PC-3 (cell line): ENCODE results near the gene PRSS3. TPM values are rescaled to one million over a fixed set of nuclear protein-coding genes. Genes with fewer than 3 reads are reported as not detected.
"Not testable (repeated sequence)": the region's sequence is repeated elsewhere in the genome, so short reads cannot be mapped to it uniquely, and the experiment has no call there.

ENCODE experiments used
- ATAC-seq: fragments of 200-7000 bp; cut with Tn5 transposase; 2 replicates; pipeline ENCODE4 v1.9.1; 2020; ENCODE audit warnings: mild to moderate bottlenecking, moderate library complexity
- BruUV-seq: library from RNA; stranded (reverse); fragments of 400-500 nt; replicated peaks from 2 replicates; lab custom pipeline; 2021; lab: Mats Ljungman, UMichigan
- CTCF ChIA-PET: fragments of 300-600 bp; sonication (Branson Sonifier 250); formaldehyde crosslinking; loops from one replicate; lab custom pipeline; 2022; ENCODE audit warnings: antibody characterized with exemption; lab: Charles Lee
- POLR2A ChIA-PET: fragments of 300-600 bp; sonication (Branson Sonifier 250); formaldehyde crosslinking; loops from one replicate; lab custom pipeline; 2022; ENCODE audit warnings: antibody characterized with exemption; ENCODE audit not compliant: unreplicated experiment; lab: Charles Lee
- DNase-seq: peaks from one replicate; pipeline ENCODE4 v3.0.0-alpha.2; 2015
- H2AFZ ChIP-seq: fragments of 300-600 bp; sonication (generic); 2 replicates; pipeline ENCODE4 v1.6.0; 2016; ENCODE audit warnings: antibody characterized with exemption, low read length
- H3F3A ChIP-seq: fragments of 300-600 bp; sonication (generic); one replicate; pipeline ENCODE4 v1.6.0; 2017; ENCODE audit warnings: antibody characterized with exemption, low read length, control low read depth, mild to moderate bottlenecking; ENCODE audit not compliant: unreplicated experiment
- H3K27ac ChIP-seq: fragments of 300-600 bp; sonication (generic); 2 replicates; pipeline ENCODE4 v1.5.1; 2016; ENCODE audit warnings: mild to moderate bottlenecking, low read length
- H3K27me3 ChIP-seq: fragments of 300-600 bp; sonication (generic); 2 replicates; pipeline ENCODE4 v1.6.1; 2016; ENCODE audit warnings: low read length, mixed read lengths
- H3K36me3 ChIP-seq: fragments of 300-600 bp; sonication (generic); 2 replicates; pipeline ENCODE4 v1.6.1; 2016; ENCODE audit warnings: low read depth, mixed run types, low read length, mixed read lengths
- H3K4me1 ChIP-seq: fragments of 300-600 bp; sonication (generic); 2 replicates; pipeline ENCODE4 v1.5.1; 2016; ENCODE audit warnings: low read length; ENCODE audit not compliant: insufficient read depth
- H3K4me2 ChIP-seq: fragments of 300-600 bp; sonication (generic); 2 replicates; pipeline ENCODE4 v1.6.0; 2016; ENCODE audit warnings: low read length
- H3K4me3 ChIP-seq: fragments of 300-600 bp; sonication (generic); 2 replicates; pipeline ENCODE4 v1.5.1; 2016; ENCODE audit warnings: mild to moderate bottlenecking, low read length, mixed read lengths
- H3K79me2 ChIP-seq: fragments of 300-600 bp; sonication (generic); 2 replicates; pipeline ENCODE4 v1.6.1; 2017; ENCODE audit warnings: low read length, mixed read lengths
- H3K9ac ChIP-seq: fragments of 300-600 bp; sonication (generic); 2 replicates; pipeline ENCODE4 v1.6.0; 2016; ENCODE audit warnings: mild to moderate bottlenecking, low read length
- H3K9me2 ChIP-seq: fragments of 300-600 bp; sonication (generic); replicated peaks from 2 replicates; pipeline ENCODE4 v1.6.1; 2016; ENCODE audit warnings: mixed run types, low read length, mixed read lengths
- H3K9me3 ChIP-seq: fragments of 300-600 bp; sonication (generic); 2 replicates; pipeline ENCODE4 v1.6.1; 2016; ENCODE audit warnings: low read length, mixed read lengths
- H4K20me1 ChIP-seq: fragments of 300-600 bp; sonication (generic); 2 replicates; pipeline ENCODE4 v1.6.1; 2016; ENCODE audit warnings: low read length, mixed read lengths
- EZH2 ChIP-seq: fragments of 300-600 bp; sonication (generic); IDR thresholded peaks from one replicate; pipeline ENCODE4 v1.6.1; 2017; ENCODE audit warnings: antibody characterized with exemption, mild to moderate bottlenecking, low read length; ENCODE audit not compliant: unreplicated experiment
- EZH2phosphoT487 ChIP-seq: fragments of 300-600 bp; sonication (generic); IDR thresholded peaks from 2 replicates; pipeline ENCODE4 v1.6.1; 2018; ENCODE audit warnings: mild to moderate bottlenecking, antibody characterized with exemption, low read length, borderline replicate concordance
- intact Hi-C: fragments of 100-400 bp; cut with micrococcal nuclease; formaldehyde crosslinking; loops from 2 replicates; pipeline ENCODE4 v1.9.0; 2023
- total RNA-seq: library from RNA; depleted of rRNA; stranded (reverse); fragments of >200 nt; gene quantifications from 2 replicates; pipeline ENCODE4 v1.2.3, GENCODE V29; 2014
- TF ChIP-seq, protein P1 (sequence below): fragments of 300-600 bp; sonication (generic); conservative IDR thresholded peaks from 2 replicates; pipeline ENCODE4 v1.5.1; 2017; ENCODE audit warnings: antibody characterized with exemption, low read depth, mild to moderate bottlenecking, low read length

PRSS3 gene
- total RNA-seq, 1 experiment from 2014 or later = 225 TPM

DNA sequence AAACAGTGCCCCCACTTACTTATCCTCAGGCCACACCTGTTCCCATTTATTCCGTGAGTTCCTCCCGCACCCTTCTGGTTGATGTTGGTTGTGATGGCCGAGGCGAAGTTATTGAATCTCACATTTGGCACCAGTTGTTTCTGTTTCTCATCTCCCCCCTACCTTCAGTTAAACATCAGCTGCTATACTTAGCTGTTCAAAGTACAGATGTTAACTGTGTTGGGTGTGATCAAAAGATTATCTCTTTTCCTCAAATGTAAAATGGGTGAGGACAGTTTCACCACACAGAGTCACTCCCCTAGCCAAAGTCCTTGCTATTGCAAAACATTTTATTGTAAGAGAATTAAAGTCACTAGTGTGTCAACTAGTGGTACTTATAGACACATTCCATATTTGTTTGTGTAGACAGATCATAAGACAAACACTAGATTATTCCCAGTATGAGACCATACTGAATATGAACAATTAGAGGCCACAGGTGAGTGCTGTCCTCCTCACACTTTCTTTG, 43.2 kb upstream of the PRSS3 start:
- CTCF ChIA-PET = no interaction called here
- Histone ChIP-seq H3K9me2 (no peaks in the 10 kb centered on the region), H3K4me2 (peak overlapping the region; percentile 89), H3K4me3 (peak overlapping the region; percentile 70), H3K27me3 (no peaks in the 10 kb centered on the region), H3K4me1 (peaks cover 47% of the 10 kb centered on the region), H2AFZ (no peak overlapping the region), H3K27ac (peak overlapping the region; percentile 88), H3K9me3 (no peaks in the 10 kb centered on the region), H3K36me3 (peaks cover 4% of the 10 kb centered on the region; the same call in 1 of the 2 replicates), H3K79me2 (peaks cover 76% of the 10 kb centered on the region), H3K9ac (peak overlapping the region; percentile 82), H3F3A (no peaks in the 10 kb centered on the region), H4K20me1 (no peaks in the 10 kb centered on the region)
- TF ChIP-seq EZH2 (no peak), EZH2phosphoT487 (no peak)
- TF ChIP-seq, protein P1, sequence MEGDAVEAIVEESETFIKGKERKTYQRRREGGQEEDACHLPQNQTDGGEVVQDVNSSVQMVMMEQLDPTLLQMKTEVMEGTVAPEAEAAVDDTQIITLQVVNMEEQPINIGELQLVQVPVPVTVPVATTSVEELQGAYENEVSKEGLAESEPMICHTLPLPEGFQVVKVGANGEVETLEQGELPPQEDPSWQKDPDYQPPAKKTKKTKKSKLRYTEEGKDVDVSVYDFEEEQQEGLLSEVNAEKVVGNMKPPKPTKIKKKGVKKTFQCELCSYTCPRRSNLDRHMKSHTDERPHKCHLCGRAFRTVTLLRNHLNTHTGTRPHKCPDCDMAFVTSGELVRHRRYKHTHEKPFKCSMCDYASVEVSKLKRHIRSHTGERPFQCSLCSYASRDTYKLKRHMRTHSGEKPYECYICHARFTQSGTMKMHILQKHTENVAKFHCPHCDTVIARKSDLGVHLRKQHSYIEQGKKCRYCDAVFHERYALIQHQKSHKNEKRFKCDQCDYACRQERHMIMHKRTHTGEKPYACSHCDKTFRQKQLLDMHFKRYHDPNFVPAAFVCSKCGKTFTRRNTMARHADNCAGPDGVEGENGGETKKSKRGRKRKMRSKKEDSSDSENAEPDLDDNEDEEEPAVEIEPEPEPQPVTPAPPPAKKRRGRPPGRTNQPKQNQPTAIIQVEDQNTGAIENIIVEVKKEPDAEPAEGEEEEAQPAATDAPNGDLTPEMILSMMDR = no peak
- peak; percentile 65 for DNase-seq
- intact Hi-C loops = no loop called here
- ATAC-seq = peak; percentile 4
- BruUV-seq = no TSS peak
- POLR2A ChIA-PET = interaction anchor here (0.6 kb wide), 1 partner anchor 25 kb away, joined by 4 read pairs; no protein-coding TSS in a partner anchor

DNA sequence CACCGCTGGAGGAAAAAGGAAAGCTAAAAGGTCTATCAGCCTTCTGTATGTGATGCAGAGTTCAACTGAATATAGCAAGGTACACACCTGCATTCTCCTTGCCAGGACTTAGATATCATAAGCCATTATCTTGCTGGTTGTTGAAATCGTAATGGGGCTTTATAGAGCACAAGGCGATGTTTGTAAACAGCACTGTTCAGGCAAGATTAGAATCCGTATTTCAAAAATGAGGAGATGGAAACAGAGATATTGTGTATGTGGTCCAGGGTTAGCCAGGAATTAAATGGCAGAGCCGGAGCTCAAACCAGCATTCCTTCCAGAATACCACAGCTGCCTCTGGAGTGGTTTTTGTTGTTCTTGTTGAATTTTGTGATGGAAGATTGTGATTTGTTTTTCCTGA, 42.6 kb upstream of the PRSS3 start:
- peaks cover 82% of the 10 kb centered on the region for H3K79me2 ChIP-seq
- H3K27me3 ChIP-seq, H2AFZ ChIP-seq, BruUV-seq, intact Hi-C loops, H3K9me3 ChIP-seq, H3F3A ChIP-seq, POLR2A ChIA-PET, H3K9me2 ChIP-seq, H3K36me3 ChIP-seq, DNase-seq, H4K20me1 ChIP-seq, ATAC-seq: not testable (repeated sequence)
- peaks cover 53% of the 10 kb centered on the region for H3K4me1 ChIP-seq
- peak overlapping the region; percentile 82 for H3K9ac ChIP-seq
- CTCF ChIA-PET = interaction anchor here (0.6 kb wide), 1 partner anchor 15 kb away, joined by 3 read pairs; no protein-coding TSS in a partner anchor
- H3K4me2 ChIP-seq = peak overlapping the region; percentile 89
- H3K27ac ChIP-seq = peak overlapping the region; percentile 88
- H3K4me3 ChIP-seq = peak overlapping the region; percentile 70

DNA sequence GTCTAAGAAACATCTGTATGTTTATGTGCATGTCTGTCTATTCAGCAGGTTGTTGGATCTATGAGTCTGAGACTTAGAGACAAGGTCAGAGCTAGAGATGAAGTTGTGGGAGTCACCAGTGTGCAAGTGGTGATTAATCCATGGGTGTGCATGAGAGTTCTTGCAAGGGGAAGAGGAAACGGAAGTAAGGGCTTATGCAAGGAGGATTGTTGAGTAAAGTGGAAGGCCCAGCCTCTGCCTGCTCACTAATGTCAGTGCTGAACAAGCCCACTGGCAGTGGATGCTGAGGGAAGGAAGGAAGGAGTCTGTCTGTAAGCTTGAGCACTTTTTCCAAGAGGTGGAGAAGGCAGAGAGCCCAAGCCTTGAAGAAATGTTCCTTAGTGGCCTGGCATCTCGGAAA, 35.7 kb upstream of the PRSS3 start:
- Histone ChIP-seq H3K4me1 (peaks cover 92% of the 10 kb centered on the region), H3K4me2 (peak overlapping the region; percentile 38), H3K79me2 (peaks cover 84% of the 10 kb centered on the region), H3K27ac (peak overlapping the region; percentile 99), H3K36me3 (peaks cover 22% of the 10 kb centered on the region), H3K9ac (peak overlapping the region; percentile 35; the same call in 1 of the 2 replicates)
- H3K9me2 ChIP-seq, H3K27me3 ChIP-seq, H3F3A ChIP-seq, BruUV-seq, H2AFZ ChIP-seq, POLR2A ChIA-PET, H3K4me3 ChIP-seq, CTCF ChIA-PET, intact Hi-C loops, H4K20me1 ChIP-seq, H3K9me3 ChIP-seq: not testable (repeated sequence)
- peak; percentile 25 for ATAC-seq
- DNase-seq = peak; percentile 77
